H1 (cell line): Measurements from ENCODE around the gene BAZ2B. TPM values are rescaled to one million over a fixed set of nuclear protein-coding genes. Genes with fewer than 3 reads are reported as not detected.

ENCODE experiments used
- CTCF ChIA-PET: fragments of 300-600 bp; sonication (Branson Sonifier 250); formaldehyde crosslinking; loops from one replicate; lab custom pipeline; 2021; ENCODE audit not compliant: partially characterized antibody; lab: Charles Lee
- POLR2A ChIA-PET: fragments of 300-600 bp; sonication (Branson Sonifier 250); formaldehyde crosslinking; loops from one replicate; lab custom pipeline; 2021; ENCODE audit warnings: inconsistent platforms; ENCODE audit not compliant: partially characterized antibody; lab: Charles Lee
- DNase-seq, 2 experiments: peaks; one replicate each; pipeline versions ENCODE4 v3.0.0 to v3.0.0-alpha.2; 2010 to 2022; ENCODE audit warnings: low spot score in 2 of 2, low read depth in 1 of 2, mixed read lengths in 1 of 2
- FAIRE-seq: peaks from 2 replicates; lab custom pipeline; 2011; peaks lifted over from hg19 to GRCh38; lab: Jason Lieb, UNC
- H2AFZ ChIP-seq: 2 replicates; pipeline ENCODE4 v1.8.1; 2012; ENCODE audit warnings: low read length, inconsistent platforms
- H2AK5ac ChIP-seq: 2 replicates; pipeline ENCODE4 v1.6.1; 2013; ENCODE audit warnings: low read depth, low read length
- H2BK120ac ChIP-seq: replicated peaks from 2 replicates; pipeline ENCODE3; 2013; ENCODE audit warnings: low read depth, low read length, inconsistent platforms
- H2BK12ac ChIP-seq: 2 replicates; pipeline ENCODE4 v1.6.1; 2013; ENCODE audit warnings: low read depth, low read length
- H2BK15ac ChIP-seq: 2 replicates; pipeline ENCODE4 v1.6.1; 2013; ENCODE audit warnings: low read length
- H2BK20ac ChIP-seq: 2 replicates; pipeline ENCODE4 v1.6.1; 2013; ENCODE audit warnings: low read length
- H2BK5ac ChIP-seq: 2 replicates; pipeline ENCODE4 v1.6.1; 2013; ENCODE audit warnings: low read depth, low read length
- H3K14ac ChIP-seq: 2 replicates; pipeline ENCODE4 v1.6.1; 2013; ENCODE audit warnings: inconsistent platforms; ENCODE audit not compliant: insufficient read length
- H3K18ac ChIP-seq: 2 replicates; pipeline ENCODE4 v1.6.1; 2013; ENCODE audit warnings: low read length; ENCODE audit errors: extremely low read depth
- H3K23ac ChIP-seq: 2 replicates; pipeline ENCODE4 v1.6.1; 2013; ENCODE audit warnings: inconsistent platforms; ENCODE audit not compliant: insufficient read length
- H3K23me2 ChIP-seq: 2 replicates; pipeline ENCODE4 v1.6.1; 2013; ENCODE audit warnings: low read depth, low read length
- H3K27ac ChIP-seq: 2 replicates; pipeline ENCODE4 v1.6.1; 2011; ENCODE audit warnings: low read depth, low read length, inconsistent platforms
- H3K27me3 ChIP-seq, 4 experiments: replicated peaks in 1 of 4; 1 replicate in 1 of 4; 2 replicates in 3 of 4; pipeline versions ENCODE4 v1.6.1 to v1.8.1; 2011 to 2013; ENCODE audit warnings: low read length in 3 of 4, mild to moderate bottlenecking in 3 of 4, inconsistent platforms in 2 of 4, mixed read lengths in 2 of 4, moderate library complexity in 1 of 4; ENCODE audit not compliant: control insufficient read depth in 3 of 4, insufficient read depth in 3 of 4; ENCODE audit errors: extremely low read depth in 1 of 4
- H3K36me3 ChIP-seq, 4 experiments: 2 replicates each; pipeline versions ENCODE4 v1.6.1 to v1.8.1; 2011 to 2013; ENCODE audit warnings: mild to moderate bottlenecking in 4 of 4, low read length in 3 of 4, moderate library complexity in 2 of 4, control low read depth in 1 of 4, inconsistent platforms in 1 of 4; ENCODE audit not compliant: insufficient read depth in 4 of 4, control insufficient read depth in 2 of 4
- H3K4ac ChIP-seq: replicated peaks from 2 replicates; pipeline ENCODE3; 2013; ENCODE audit warnings: low read length, low read depth, mixed read lengths, inconsistent platforms; ENCODE audit not compliant: insufficient read length
- H3K4me1 ChIP-seq, 4 experiments: replicated peaks in 1 of 4; 1 replicate in 1 of 4; 2 replicates in 3 of 4; pipeline versions ENCODE4 v1.6.1 to v1.8.1; 2011 to 2013; ENCODE audit warnings: low read length in 3 of 4, inconsistent platforms in 2 of 4, mixed read lengths in 1 of 4; ENCODE audit not compliant: insufficient read depth in 4 of 4, control insufficient read depth in 3 of 4
- H3K4me2 ChIP-seq, 2 experiments: 2 replicates each; pipeline versions ENCODE4 v1.6.1 to v1.8.1; 2011 to 2013; ENCODE audit warnings: low read depth in 2 of 2, low read length in 2 of 2, control low read depth in 1 of 2, inconsistent platforms in 1 of 2, mild to moderate bottlenecking in 1 of 2; ENCODE audit not compliant: insufficient read depth in 1 of 2
- H3K4me3 ChIP-seq, 4 experiments: fragments of 200-600, 300-600 bp in 1 of 4; sonication (generic), shearing (Covaris generic), sonication (Bioruptor Twin) in 1 of 4; 2 replicates each; pipeline versions ENCODE4 v1.5.1 to v1.8.1; 2011 to 2016; ENCODE audit warnings: low read length in 4 of 4, low read depth in 3 of 4, control low read depth in 2 of 4, inconsistent platforms in 2 of 4, mild to moderate bottlenecking in 2 of 4, mixed read lengths in 1 of 4, moderate library complexity in 1 of 4; ENCODE audit not compliant: insufficient read depth in 2 of 4; ENCODE audit errors: extremely low read depth in 1 of 4
- H3K56ac ChIP-seq: replicated peaks from 2 replicates; pipeline ENCODE3; 2013; ENCODE audit warnings: low read depth, mild to moderate bottlenecking, mixed read lengths, low read length, inconsistent platforms; ENCODE audit not compliant: insufficient read length
- H3K79me1 ChIP-seq: 2 replicates; pipeline ENCODE4 v1.6.1; 2013; ENCODE audit warnings: low read depth, low read length, control low read depth
- H3K79me2 ChIP-seq, 2 experiments: 2 replicates each; pipeline versions ENCODE4 v1.6.1 to v1.8.1; 2012 to 2013; ENCODE audit warnings: low read length in 2 of 2, mild to moderate bottlenecking in 2 of 2, inconsistent platforms in 1 of 2; ENCODE audit not compliant: insufficient read depth in 2 of 2, control insufficient read depth in 1 of 2
- H3K9ac ChIP-seq, 4 experiments: replicated peaks in 1 of 4; 1 replicate in 1 of 4; 2 replicates in 3 of 4; pipeline versions ENCODE4 v1.6.1 to v1.8.1; 2011 to 2013; ENCODE audit warnings: low read depth in 3 of 4, low read length in 3 of 4, control low read depth in 2 of 4, mild to moderate bottlenecking in 2 of 4, moderate library complexity in 2 of 4, inconsistent platforms in 1 of 4; ENCODE audit errors: extremely low read depth in 1 of 4
- H3K9me3 ChIP-seq, 2 experiments: 2 replicates each; pipeline versions ENCODE4 v1.6.1 to v1.8.1; 2012 to 2013; ENCODE audit warnings: mild to moderate bottlenecking in 2 of 2, moderate library complexity in 2 of 2, control low read depth in 1 of 2, inconsistent platforms in 1 of 2, low read depth in 1 of 2, low read length in 1 of 2, mixed read lengths in 1 of 2; ENCODE audit not compliant: insufficient read depth in 2 of 2
- H4K20me1 ChIP-seq, 2 experiments: replicated peaks in 1 of 2; 2 replicates each; pipeline versions ENCODE3 to v1.8.1; 2011 to 2013; ENCODE audit warnings: inconsistent platforms in 2 of 2, low read length in 2 of 2, mild to moderate bottlenecking in 1 of 2; ENCODE audit not compliant: insufficient read depth in 2 of 2, control insufficient read depth in 1 of 2
- H4K5ac ChIP-seq: 2 replicates; pipeline ENCODE4 v1.6.1; 2013; ENCODE audit warnings: low read length, low read depth, mixed read lengths, inconsistent platforms; ENCODE audit not compliant: insufficient read length
- H4K8ac ChIP-seq: 2 replicates; pipeline ENCODE4 v1.8.0; 2013; ENCODE audit warnings: mild to moderate bottlenecking, moderate library complexity, low read length, inconsistent platforms; ENCODE audit not compliant: insufficient read depth; ENCODE audit errors: extremely low read depth
- H4K91ac ChIP-seq: replicated peaks from 2 replicates; pipeline ENCODE3; 2013; ENCODE audit warnings: low read length, mixed read lengths, inconsistent platforms; ENCODE audit not compliant: insufficient read length
- HDAC2 ChIP-seq, 2 experiments: fragments of 300-600 bp in 1 of 2; sonication (generic) in 1 of 2; IDR thresholded peaks; 2 replicates each; pipeline ENCODE4 v1.6.1; 2011 to 2012; ENCODE audit warnings: low read depth in 2 of 2, low read length in 2 of 2, mild to moderate bottlenecking in 2 of 2, moderate library complexity in 2 of 2, borderline replicate concordance in 1 of 2, inconsistent platforms in 1 of 2
- KDM5A ChIP-seq: fragments of 200-600 bp; IDR thresholded peaks from 2 replicates; pipeline ENCODE4 v1.7.1; 2012; ENCODE audit warnings: mild to moderate bottlenecking, low read length, inconsistent platforms, mixed read lengths
- POLR2AphosphoS5 ChIP-seq: IDR thresholded peaks from 2 replicates; pipeline ENCODE4 v1.6.1; 2011; ENCODE audit warnings: low read depth, low read length
- SP2 ChIP-seq: IDR thresholded peaks from 2 replicates; pipeline ENCODE4 v1.6.1; 2012; ENCODE audit warnings: mild to moderate bottlenecking, low read length, inconsistent platforms
- WGBS, 2 experiments: shearing (Covaris generic) in 1 of 2; methylation state at CpG; one replicate each; pipeline versions ENCODE4 v1.1.6 to v1.1.7; 2013 to 2015; ENCODE audit warnings: low lambda C conversion rate in 2 of 2, mixed read lengths in 2 of 2, inconsistent platforms in 1 of 2, low coverage in 1 of 2, missing lambda C conversion rate in 1 of 2; ENCODE audit not compliant: insufficient replicate concordance in 2 of 2, insufficient coverage in 1 of 2, insufficient read length in 1 of 2; ENCODE audit errors: extremely low coverage in 1 of 2, missing lambda C conversion rate in 1 of 2; 5-methylcytosine and 5-hydroxymethylcytosine counted together
- polyA plus RNA-seq, 7 experiments: library from polyadenylated mRNA; depleted of rRNA in 3 of 7; stranded (reverse) in 5 of 7; unstranded in 2 of 7; fragments of >200 nt in 5 of 7; fragments of 200-250 nt in 2 of 7; gene quantifications; 1 replicate in 5 of 7; 2 replicates in 1 of 7; 4 replicates in 1 of 7; pipeline versions ENCODE4 v1.2.1 to v1.2.3, GENCODE V29; 2011 to 2013; ENCODE audit warnings: missing spikeins in 2 of 7, mixed read lengths in 2 of 7
- total RNA-seq: library from RNA; stranded (reverse); fragmentation: NEBNext Ultra II Directional; extraction: Animal tissue kit (Norgen Biotek cat#: 25700); gene quantifications from 2 replicates; pipeline ENCODE4 v1.2.1, GENCODE V29; 2021
- TF ChIP-seq, protein P1 (sequence below): IDR thresholded peaks from 2 replicates; pipeline ENCODE4 v1.6.1; 2011; ENCODE audit warnings: low read length, improper control_type of control experiment

Gene BAZ2B
- total and polyA plus RNA-seq, 2 of the 8 experiments (the other 6 are each of a cell fraction or from before 2014, with no cell fraction given) = 15.2 to 46.3 TPM

DNA sequence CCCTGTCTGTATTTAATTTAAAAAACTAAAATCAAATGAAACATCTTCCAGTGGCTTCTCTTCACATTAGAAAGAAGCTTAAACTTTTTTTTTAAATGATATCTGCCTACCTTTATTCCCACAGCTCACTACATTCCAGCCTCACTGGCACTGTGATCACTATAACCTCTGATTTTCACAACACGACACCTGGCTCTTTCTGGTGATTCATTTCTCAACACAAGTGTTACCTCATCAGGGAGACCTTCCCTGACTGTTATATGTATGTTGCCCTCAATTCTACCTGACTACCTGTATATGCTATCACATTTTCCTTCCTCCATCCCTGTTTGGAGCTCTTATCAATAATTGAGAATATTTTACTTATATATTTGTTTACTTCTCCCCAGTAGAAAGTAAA, 76.6 kb downstream of the BAZ2B start:
- no peak overlapping the region for H2AFZ ChIP-seq
- H2BK15ac ChIP-seq = no peak overlapping the region
- no peak overlapping the region for H3K14ac ChIP-seq
- H3K9me3 ChIP-seq = no peaks in the 10 kb centered on the region; a peak in 1 of 4 replicates
- no peak overlapping the region for H2BK20ac ChIP-seq
- no peaks in the 10 kb centered on the region for H4K20me1 ChIP-seq
- no peak overlapping the region for H3K4me3 ChIP-seq
- DNase-seq (no peak), FAIRE-seq (no peak)
- POLR2A ChIA-PET = no interaction called here
- H3K27me3 ChIP-seq = no peaks in the 10 kb centered on the region; a peak in 1 of 7 replicates
- no peak overlapping the region for H3K23ac ChIP-seq
- no peak overlapping the region for H3K56ac ChIP-seq
- CTCF ChIA-PET = interaction anchor here (0.6 kb wide), 1 partner anchor 233 kb away, joined by 3 read pairs; no protein-coding TSS in a partner anchor
- TF ChIP-seq POLR2AphosphoS5 (no peak), KDM5A (no peak), HDAC2 (IDR thresholded peaks at IDR 0.05; ENCODE audit: borderline replicate concordance in 1 of 2, low read depth in 2 of 2, low read length in 2 of 2) (no peak), SP2 (no peak)
- TF ChIP-seq, protein P1, sequence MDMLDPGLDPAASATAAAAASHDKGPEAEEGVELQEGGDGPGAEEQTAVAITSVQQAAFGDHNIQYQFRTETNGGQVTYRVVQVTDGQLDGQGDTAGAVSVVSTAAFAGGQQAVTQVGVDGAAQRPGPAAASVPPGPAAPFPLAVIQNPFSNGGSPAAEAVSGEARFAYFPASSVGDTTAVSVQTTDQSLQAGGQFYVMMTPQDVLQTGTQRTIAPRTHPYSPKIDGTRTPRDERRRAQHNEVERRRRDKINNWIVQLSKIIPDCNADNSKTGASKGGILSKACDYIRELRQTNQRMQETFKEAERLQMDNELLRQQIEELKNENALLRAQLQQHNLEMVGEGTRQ = no peak
- H3K79me2 ChIP-seq = no peaks in the 10 kb centered on the region; a peak in 1 of 4 replicates
- H2AK5ac ChIP-seq = no peak overlapping the region
- H2BK5ac ChIP-seq = no peak overlapping the region
- no peak overlapping the region for H3K18ac ChIP-seq
- H4K5ac ChIP-seq = no peak overlapping the region
- H2BK12ac ChIP-seq = no peak overlapping the region
- H3K4me2 ChIP-seq = no peak overlapping the region
- no peaks in the 10 kb centered on the region for H3K79me1 ChIP-seq
- H3K4me1 ChIP-seq = no peaks in the 10 kb centered on the region
- H3K23me2 ChIP-seq = no peaks in the 10 kb centered on the region
- no peak overlapping the region for H3K4ac ChIP-seq
- no peak overlapping the region for H2BK120ac ChIP-seq
- H3K9ac ChIP-seq = no peak overlapping the region
- H3K27ac ChIP-seq = no peak overlapping the region
- peaks cover 0 to 11% (median 6%) of the 10 kb centered on the region in 4 experiments; a peak in 2 of 8 replicates for H3K36me3 ChIP-seq
- H4K91ac ChIP-seq = no peak overlapping the region
- no peak overlapping the region for H4K8ac ChIP-seq
- 92% methylated on average over 1 of the region's 1 CpG; no CpG with 5 or more reads in 1 of the 2 experiments for WGBS, 2 experiments
